Esophagus squamous epithelium (tissue), 5 donors: ENCODE results near the gene AK8. TPM values are rescaled to one million over a fixed set of nuclear protein-coding genes. Genes with fewer than 3 reads are reported as not detected.

Source experiments
- DNase-seq: peaks from one replicate; lab custom pipeline; 2025; lab: John Stamatoyannopoulos, UW
- H3K27ac ChIP-seq, 4 donors: fragments of 200-600 bp; sonication (generic); one replicate each; pipeline ENCODE4 v1.5.1; 2016 to 2019; ENCODE audit warnings: mild to moderate bottlenecking in 1 of 4
- H3K27me3 ChIP-seq, 4 donors: fragments of 200-600 bp; sonication (generic); 1 replicate in 3 of 4; 2 replicates in 1 of 4; pipeline versions ENCODE4 v1.5.1 to v1.6.0; 2017 to 2021; ENCODE audit warnings: antibody characterized with exemption in 1 of 4
- H3K36me3 ChIP-seq, 3 donors: fragments of 200-600 bp; sonication (generic); one replicate each; pipeline ENCODE4 v1.5.1; 2016 to 2019
- H3K4me1 ChIP-seq, 3 donors: fragments of 200-600 bp; sonication (generic); one replicate each; pipeline ENCODE4 v1.5.1; 2017 to 2019
- H3K4me3 ChIP-seq, 4 donors: fragments of 200-600 bp; sonication (generic); 1 replicate in 3 of 4; 2 replicates in 1 of 4; pipeline ENCODE4 v1.5.1; 2016 to 2019; ENCODE audit warnings: mild to moderate bottlenecking in 2 of 4, moderate library complexity in 1 of 4
- H3K9me3 ChIP-seq, 3 donors: fragments of 200-600 bp; sonication (generic); one replicate each; pipeline ENCODE4 v1.5.1; 2016 to 2019
- CTCF ChIP-seq, 6 experiments: fragments of 450-650 bp in 4 of 6; fragments of 200-600 bp in 2 of 6; sonication (generic) in 2 of 6; IDR thresholded peaks; one replicate each; pipeline ENCODE4 v1.5.1; 2016 to 2019; ENCODE audit warnings: antibody characterized with exemption in 6 of 6, mild to moderate bottlenecking in 4 of 6, moderate library complexity in 4 of 6
- POLR2A ChIP-seq, 4 donors: fragments of 450-650 bp; IDR thresholded peaks; one replicate each; pipeline ENCODE4 v1.6.1; 2017; ENCODE audit warnings: antibody characterized with exemption in 4 of 4, mild to moderate bottlenecking in 4 of 4, moderate library complexity in 3 of 4
- WGBS, 2 donors: methylation state at CpG; one replicate each; pipeline ENCODE4 v1.1.5; 2018; 5-methylcytosine and 5-hydroxymethylcytosine counted together
- intact Hi-C: fragments of 100-400 bp; cut with DNase I; formaldehyde crosslinking; loops from one replicate; pipeline ENCODE4 v1.15.0; 2022
- total RNA-seq, 4 donors: library from RNA; depleted of rRNA; stranded (reverse); fragments of >200 nt; gene quantifications; one replicate each; pipeline ENCODE4 v1.1.0, GENCODE V29; 2016
- donor health status: DM: yes; HTN: yes; CAD: no.

The AK8 gene
- total RNA-seq, 4 donors from 2014 or later: 0.38 to 1.1 (median 0.48) TPM; not detected in 1

GRCh38 chr9:132837501-132838286 lies 40.4 kb downstream of the AK8 start:
- no peaks in the 10 kb centered on the region for H3K9me3 ChIP-seq
- 72 to 83% methylated on average over 6 to 12 of the region's 16 CpGs for WGBS, 2 donors
- H3K4me1 ChIP-seq: no peaks in the 10 kb centered on the region
- H3K4me3 ChIP-seq: no peak overlapping the region
- intact Hi-C loops: no loop called here
- no peak for DNase-seq
- H3K27ac ChIP-seq: no peak overlapping the region
- H3K27me3 ChIP-seq: no peaks in the 10 kb centered on the region
- no peak for TF ChIP-seq POLR2A (IDR thresholded peaks at IDR 0.05)
- TF ChIP-seq CTCF (IDR thresholded peaks at IDR 0.05): no peak
- H3K36me3 ChIP-seq: no peaks in the 10 kb centered on the region

- H3K36me3 ChIP-seq: no peaks in the 10 kb centered on the region
- no peak overlapping the region for H3K4me3 ChIP-seq
- intact Hi-C loops: no loop called here
- no peak overlapping the region for H3K27ac ChIP-seq
- H3K27me3 ChIP-seq: peaks cover 0 to 6% (median 0%) of the 10 kb centered on the region in 4 donors
- no peak for DNase-seq
- 77 to 83% methylated on average over 7 of the region's 7 CpGs for WGBS, 2 donors
- H3K4me1 ChIP-seq: no peaks in the 10 kb centered on the region
- TF ChIP-seq CTCF (IDR thresholded peaks at IDR 0.05) (no peak), POLR2A (IDR thresholded peaks at IDR 0.05) (no peak)
- H3K9me3 ChIP-seq: no peaks in the 10 kb centered on the region
Observed at GRCh38 chr9:132834343-132834742, 43.7 kb downstream of the AK8 start.

GRCh38 chr9:132833550-132834121 lies 44.4 kb downstream of the AK8 start:
- Histone ChIP-seq H3K9me3 (no peaks in the 10 kb centered on the region), H3K27me3 (peaks cover 0 to 6% (median 0%) of the 10 kb centered on the region in 4 donors), H3K27ac (no peak overlapping the region), H3K4me1 (no peaks in the 10 kb centered on the region), H3K4me3 (no peak overlapping the region), H3K36me3 (no peaks in the 10 kb centered on the region)
- no peak for DNase-seq
- TF ChIP-seq CTCF (IDR thresholded peaks at IDR 0.05) (no peak), POLR2A (IDR thresholded peaks at IDR 0.05) (no peak)
- intact Hi-C loops: no loop called here
- 66 to 84% methylated on average over 18 to 19 of the region's 24 CpGs for WGBS, 2 donors

GRCh38 chr9:132832171-132832881 lies 45.8 kb downstream of the AK8 start:
- Histone ChIP-seq H3K36me3 (no peaks in the 10 kb centered on the region), H3K4me1 (no peaks in the 10 kb centered on the region), H3K4me3 (no peak overlapping the region), H3K27me3 (peaks cover 0 to 11% (median 0%) of the 10 kb centered on the region in 4 donors), H3K27ac (no peak overlapping the region), H3K9me3 (no peaks in the 10 kb centered on the region)
- intact Hi-C loops: no loop called here
- no peak for TF ChIP-seq POLR2A (IDR thresholded peaks at IDR 0.05)
- TF ChIP-seq CTCF (IDR thresholded peaks at IDR 0.05): no peak
- no peak for DNase-seq
- WGBS, 2 donors: 60 to 71% methylated on average over 8 to 9 of the region's 9 CpGs
